ENCODE measurements around the gene COL23A1. TPM values are rescaled to one million over a fixed set of nuclear protein-coding genes. Genes with fewer than 3 reads are reported as not detected.

COL23A1 gene
- total RNA-seq, 4 donors from 2014 or later = 0.44 to 0.65 (median 0.57) TPM; not detected in 1

DNA sequence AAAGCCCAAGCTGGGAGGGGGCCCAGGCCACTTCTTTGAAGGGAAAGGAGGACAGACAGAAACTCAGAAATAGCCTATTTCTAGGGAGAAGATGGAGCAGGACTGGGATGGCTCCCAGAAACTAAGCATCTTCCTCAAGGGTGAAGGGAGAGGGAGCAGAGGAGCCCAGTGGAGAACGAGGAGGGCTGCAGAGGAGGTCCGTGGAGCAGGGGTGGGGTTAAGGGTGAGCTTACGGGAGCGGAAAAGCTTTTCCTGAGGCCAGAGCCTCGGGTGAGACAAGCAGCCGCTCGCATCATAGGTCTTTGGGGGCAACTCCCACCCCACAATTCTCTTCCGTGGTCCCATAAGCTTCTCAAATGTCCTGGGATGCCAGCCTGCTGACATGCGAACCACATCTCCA is 230.5 kb downstream of the COL23A1 start:
- TF ChIP-seq, protein P1, sequence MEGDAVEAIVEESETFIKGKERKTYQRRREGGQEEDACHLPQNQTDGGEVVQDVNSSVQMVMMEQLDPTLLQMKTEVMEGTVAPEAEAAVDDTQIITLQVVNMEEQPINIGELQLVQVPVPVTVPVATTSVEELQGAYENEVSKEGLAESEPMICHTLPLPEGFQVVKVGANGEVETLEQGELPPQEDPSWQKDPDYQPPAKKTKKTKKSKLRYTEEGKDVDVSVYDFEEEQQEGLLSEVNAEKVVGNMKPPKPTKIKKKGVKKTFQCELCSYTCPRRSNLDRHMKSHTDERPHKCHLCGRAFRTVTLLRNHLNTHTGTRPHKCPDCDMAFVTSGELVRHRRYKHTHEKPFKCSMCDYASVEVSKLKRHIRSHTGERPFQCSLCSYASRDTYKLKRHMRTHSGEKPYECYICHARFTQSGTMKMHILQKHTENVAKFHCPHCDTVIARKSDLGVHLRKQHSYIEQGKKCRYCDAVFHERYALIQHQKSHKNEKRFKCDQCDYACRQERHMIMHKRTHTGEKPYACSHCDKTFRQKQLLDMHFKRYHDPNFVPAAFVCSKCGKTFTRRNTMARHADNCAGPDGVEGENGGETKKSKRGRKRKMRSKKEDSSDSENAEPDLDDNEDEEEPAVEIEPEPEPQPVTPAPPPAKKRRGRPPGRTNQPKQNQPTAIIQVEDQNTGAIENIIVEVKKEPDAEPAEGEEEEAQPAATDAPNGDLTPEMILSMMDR (IDR thresholded peaks at IDR 0.05; ENCODE audit: low read depth) = no peak

DNA sequence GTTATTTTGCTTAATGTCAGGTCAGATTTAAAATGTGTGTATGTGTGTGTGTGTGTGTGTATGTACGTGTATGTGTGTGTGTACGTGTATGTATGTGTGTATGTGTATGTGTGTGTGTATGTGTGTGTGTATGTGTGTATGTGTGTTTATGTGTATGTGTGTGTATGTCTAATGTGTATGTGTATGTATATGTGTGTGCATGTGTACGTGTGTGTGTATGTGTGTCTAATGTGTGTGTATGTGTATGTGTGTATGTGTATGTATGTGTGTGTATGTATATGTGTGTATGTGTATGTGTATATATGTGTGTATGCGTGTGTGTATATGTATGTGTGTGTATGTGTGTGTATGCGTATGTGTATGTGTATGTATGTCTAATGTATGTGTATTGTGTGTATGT is 232.5 kb downstream of the COL23A1 start:
- TF ChIP-seq, protein P1 (IDR thresholded peaks at IDR 0.05; ENCODE audit: low read depth) = no peak

DNA sequence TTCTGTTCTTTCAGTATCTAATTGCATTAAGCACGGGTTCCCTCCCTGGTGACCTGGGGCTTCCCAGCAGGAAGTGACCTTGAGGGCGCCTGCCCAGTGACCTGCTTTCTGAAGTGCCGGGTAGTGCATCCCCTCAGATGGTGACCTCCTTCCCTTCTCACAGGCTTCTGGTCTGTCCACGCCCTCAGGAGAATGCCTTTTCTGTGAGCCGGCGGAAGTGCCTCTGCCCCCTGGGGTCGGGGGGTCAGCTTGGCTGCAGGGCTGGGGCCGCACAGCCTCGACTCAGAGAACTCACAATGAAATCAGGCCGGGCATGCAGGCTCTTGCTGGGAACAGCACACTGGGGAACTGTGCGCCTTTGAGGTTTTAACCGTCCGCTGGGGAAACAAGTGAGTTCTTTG is 233.1 kb downstream of the COL23A1 start:
- TF ChIP-seq, protein P1 (IDR thresholded peaks at IDR 0.05; ENCODE audit: low read depth) = no peak

DNA sequence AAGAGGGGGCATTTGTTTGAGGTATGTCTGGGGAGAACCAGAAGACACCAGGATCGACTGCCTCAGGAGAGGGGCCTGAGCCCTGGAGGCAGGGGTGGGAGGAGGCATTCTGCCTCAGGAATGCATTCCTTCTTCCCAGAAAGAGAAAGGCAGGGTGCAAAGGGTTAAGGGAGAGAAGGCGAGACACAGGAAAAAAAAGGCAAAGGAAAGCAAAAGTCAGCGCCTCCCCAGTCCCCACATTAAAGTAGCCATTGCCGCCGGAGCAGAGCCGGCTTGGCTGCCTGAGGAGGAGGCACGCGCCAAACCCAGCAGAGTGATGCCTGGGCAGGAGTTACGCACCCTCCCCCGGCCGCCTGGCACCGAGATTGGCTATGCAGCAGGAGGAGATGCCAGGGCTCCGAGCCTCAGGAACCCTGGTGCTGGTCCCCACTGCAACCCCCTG is 233.7 kb downstream of the COL23A1 start:
- TF ChIP-seq, protein P1 (IDR thresholded peaks at IDR 0.05; ENCODE audit: low read depth) = no peak

DNA sequence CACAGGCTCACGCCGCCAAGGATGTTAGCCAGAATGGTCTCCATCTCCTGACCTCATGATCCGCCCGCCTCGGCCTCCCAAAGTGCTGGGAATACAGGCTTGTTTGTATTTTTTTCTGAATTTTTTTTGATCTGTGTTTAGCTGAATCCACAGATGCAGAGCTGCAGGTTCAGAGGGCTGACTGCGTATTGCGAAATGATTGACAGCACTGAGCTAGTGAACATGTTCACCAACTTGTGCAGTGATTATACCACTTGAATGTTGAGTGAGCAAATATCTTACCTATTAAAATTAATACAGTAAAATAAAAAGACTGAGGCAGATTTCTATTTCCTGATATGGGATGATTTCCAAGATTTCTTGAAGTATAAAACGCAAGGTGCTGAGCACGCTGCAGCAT is 234.5 kb downstream of the COL23A1 start:
- TF ChIP-seq, protein P1 (IDR thresholded peaks at IDR 0.05; ENCODE audit: low read depth) = no peak

DNA sequence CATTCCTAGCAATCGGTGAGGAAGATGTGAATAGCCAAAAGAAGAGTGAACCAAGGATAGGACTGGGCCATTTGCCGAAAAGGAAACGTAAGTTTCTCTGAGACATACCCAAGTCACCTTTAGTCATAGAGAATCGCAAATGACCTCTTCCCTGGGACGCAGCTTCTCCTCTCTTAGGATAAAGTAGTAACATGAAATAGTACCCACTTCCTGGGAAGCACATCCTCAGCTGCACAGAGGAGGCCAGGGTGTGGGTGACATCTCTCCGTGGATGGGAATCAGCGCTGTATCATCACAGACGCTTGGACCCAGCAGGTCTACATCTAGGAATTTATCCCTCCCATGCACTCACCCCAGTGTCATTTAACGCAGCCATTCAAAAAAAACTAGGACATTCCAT is 236.7 kb downstream of the COL23A1 start:
- TF ChIP-seq, protein P1 (IDR thresholded peaks at IDR 0.05; ENCODE audit: low read depth) = no peak

DNA sequence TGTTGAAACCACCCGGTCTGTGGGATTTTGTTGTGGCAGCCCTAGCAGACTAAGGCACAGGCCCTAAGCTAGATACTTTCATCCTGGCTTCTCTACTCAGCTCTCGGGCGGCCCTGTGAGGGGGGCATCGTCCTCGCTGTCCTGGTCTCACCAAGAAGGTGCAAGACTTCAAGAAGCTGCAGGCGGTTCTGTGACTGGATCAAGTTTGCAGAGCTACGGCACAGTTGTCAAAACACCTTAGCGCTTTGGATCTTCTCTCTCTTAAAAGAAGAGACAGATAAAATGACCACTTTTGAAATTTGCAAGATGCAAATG is 238.2 kb downstream of the COL23A1 start:
- TF ChIP-seq, protein P1 (IDR thresholded peaks at IDR 0.05; ENCODE audit: low read depth) = no peak
